ENCODE results near the gene TADA2B.
A peak's percentile ranks its signal among the peaks of the same experiment; 100 is the strongest.

The TADA2B gene

GRCh38 chr4:7042503-7043283 is 479 bp upstream of the TADA2B start:
- FAIRE-seq, result peak; percentile 72

GRCh38 chr4:7044137-7044930 is 1.2 kb downstream of the TADA2B start:
- no peak for FAIRE-seq

GRCh38 chr4:7045553-7045952 is 2.4 kb downstream of the TADA2B start:
- no peak for FAIRE-seq

DNA sequence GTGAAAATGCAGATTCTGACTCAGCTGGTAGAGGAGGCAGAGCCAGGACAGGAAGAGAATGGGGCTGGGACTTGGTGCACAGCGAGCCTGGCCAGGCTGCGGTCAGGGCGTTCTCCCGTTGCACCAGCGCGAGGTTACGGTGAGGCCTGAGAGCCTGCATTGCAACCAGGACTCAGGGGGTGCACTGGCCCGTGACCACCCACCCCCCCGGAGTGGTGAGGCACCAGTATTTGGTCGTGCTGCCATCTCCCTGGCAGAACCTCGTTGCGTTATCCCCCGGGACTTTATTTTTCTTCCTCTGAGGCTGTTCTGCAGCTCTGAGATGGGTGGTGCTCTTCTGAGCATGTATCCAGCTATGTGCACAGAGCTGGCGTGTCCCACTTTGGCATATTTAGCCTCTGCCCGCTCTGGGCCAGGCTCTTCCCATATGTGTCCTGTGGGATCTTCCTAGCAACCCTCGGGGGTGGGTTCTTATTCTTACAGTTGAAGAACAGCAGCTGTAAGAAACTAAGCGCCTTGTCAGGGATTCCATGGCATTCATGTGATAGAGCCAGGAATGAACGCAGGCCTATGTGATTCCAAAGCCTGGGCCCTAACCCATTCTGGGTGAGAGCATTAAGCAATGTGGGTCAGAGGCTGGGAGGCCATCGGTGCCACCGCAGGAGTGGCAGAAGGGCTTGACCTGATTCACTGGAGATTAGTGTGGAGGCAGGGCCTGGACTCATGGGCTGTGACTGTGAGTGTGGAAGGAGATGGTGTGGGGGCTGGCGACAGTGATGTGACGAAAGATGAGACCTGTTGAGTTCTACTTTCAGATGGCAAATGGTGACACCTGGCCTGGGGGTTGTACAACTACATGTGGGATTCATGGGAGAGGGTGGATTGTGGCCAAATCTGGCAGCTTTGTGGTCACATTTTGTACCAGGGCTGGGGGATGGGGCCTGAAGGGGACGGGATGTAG is 3.1 kb downstream of the TADA2B start:
- FAIRE-seq, result no peak

DNA sequence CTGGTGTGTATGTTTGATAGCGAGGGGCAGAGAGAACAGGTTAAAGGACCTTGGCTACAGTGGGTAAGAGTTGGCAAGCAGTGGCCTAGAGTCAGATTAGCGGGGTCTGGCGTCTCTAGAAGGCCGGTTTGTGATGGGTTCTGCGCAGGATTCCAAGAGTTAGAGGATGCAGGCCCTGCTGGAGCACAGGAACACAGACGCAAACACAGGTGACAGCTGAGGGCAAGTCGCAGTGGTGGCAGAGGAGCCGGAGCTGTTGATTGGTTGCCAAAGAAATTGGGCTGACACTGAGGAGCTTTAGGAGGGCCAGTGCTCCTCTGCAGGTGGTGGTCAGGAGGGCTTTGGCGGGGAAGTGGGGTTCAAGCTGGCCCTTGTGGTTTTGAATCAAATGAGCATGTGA is 3.8 kb downstream of the TADA2B start:
- no peak for FAIRE-seq

GRCh38 chr4:7048642-7049041 is 5.5 kb downstream of the TADA2B start:
- FAIRE-seq, result no peak

GRCh38 chr4:7049295-7049694 is 6.1 kb downstream of the TADA2B start:
- FAIRE-seq, result no peak

- no peak for FAIRE-seq
Observed at GRCh38 chr4:7049739-7050138, 6.6 kb downstream of the TADA2B start.

- no peak for FAIRE-seq
Observed at GRCh38 chr4:7050481-7051143, 7.4 kb downstream of the TADA2B start.

DNA sequence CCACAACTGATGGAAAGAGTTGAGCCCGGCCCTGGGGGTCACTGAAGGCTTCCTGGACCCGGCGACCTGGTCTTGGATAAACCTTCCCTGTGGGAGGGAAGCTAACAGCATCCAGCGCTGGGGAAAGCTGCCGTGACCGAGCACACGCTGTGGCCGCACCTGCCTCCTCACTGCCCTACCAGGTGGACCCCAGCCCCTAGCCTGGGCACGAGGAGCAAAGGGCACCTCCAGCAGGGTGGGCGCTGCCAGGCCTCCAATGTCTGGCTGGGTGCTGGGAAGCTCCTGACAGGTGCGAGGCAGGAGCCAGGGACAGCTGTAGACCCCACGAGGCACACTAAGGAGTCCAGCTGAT is 7.9 kb downstream of the TADA2B start:
- no peak for FAIRE-seq

- FAIRE-seq, result no peak
Observed at GRCh38 chr4:7051905-7052304, 8.7 kb downstream of the TADA2B start.

DNA sequence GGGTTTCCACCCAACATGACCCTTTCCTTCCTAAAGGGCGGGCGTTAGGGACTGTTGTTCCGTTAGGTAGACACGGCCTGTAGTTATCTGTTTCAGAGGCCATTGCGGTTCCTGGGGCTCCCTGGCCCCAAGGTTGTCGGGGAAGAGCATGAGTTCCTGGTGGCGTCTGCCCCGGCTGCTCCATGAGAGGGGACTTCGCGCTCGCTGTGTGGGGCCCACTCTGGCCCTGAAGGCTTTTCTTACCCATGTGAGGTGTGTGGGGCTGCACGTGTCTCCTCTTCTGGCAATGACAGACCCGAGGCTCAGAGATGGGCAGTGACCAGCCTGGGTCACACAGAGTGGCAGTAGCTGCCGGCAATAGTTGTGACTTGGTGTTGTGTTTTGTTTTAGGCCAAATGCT is 9.1 kb downstream of the TADA2B start:
- no peak for FAIRE-seq

DNA sequence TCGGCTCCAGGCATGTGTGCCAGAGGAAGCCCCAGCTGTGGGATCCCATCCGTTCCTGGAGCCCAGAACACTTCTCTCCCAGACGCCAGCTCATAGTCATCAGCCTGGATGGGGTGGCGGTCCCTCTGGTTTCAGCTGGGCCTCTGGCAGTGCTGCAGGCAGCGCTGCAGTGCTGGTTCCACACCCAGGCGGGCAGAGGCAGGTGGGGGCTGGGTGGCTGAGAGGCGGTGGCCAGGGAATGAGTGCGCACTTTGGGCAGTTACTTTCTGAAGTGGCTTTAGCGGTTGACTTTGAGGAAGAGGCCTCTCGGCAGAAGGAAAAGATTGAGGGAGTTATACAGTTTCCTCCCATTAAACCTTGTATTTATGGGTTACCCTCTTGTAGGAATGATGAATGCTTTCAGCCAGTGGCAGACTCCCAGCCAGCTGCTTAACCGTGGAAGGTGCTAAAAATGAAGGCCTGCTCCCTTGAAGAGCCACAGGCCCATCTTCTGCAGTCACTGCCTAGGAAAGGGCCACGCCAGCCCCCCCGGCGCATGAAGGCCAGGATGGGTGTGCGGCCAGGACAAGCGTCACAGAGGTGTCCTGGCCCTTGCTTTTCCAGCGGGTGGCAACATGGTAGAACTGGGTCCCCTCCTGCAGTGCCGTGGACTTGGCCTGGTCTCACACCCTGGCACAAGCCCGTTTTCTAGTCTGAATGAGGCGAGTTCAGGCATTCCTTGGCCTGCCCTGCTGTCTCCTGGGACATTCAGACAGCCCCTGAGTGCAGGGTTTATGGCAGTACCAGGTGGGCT is 9.9 kb downstream of the TADA2B start:
- no peak for FAIRE-seq

DNA sequence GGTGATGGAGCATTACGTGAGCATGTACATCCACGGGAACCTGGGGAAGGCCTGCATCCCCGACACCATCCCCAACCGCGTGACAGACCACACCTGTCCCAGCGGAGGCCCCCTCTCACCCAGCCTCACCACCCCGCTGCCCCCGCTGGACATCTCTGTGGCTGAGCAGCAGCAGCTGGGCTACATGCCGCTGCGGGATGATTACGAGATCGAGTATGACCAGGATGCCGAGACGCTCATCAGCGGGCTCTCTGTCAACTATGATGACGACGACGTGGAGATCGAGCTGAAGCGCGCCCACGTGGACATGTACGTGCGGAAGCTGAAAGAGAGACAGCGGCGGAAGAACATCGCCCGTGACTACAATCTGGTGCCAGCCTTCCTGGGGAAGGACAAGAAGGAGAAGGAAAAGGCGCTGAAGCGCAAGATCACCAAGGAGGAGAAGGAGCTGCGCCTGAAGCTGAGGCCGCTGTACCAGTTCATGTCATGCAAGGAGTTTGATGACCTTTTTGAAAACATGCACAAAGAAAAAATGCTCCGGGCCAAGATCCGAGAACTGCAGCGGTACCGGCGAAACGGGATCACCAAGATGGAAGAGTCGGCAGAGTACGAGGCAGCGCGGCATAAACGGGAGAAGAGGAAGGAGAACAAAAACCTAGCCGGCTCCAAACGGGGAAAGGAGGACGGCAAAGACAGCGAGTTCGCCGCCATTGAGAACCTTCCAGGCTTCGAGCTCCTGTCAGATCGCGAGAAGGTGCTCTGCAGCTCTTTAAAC is 11.1 kb downstream of the TADA2B start:
- no peak for FAIRE-seq

DNA sequence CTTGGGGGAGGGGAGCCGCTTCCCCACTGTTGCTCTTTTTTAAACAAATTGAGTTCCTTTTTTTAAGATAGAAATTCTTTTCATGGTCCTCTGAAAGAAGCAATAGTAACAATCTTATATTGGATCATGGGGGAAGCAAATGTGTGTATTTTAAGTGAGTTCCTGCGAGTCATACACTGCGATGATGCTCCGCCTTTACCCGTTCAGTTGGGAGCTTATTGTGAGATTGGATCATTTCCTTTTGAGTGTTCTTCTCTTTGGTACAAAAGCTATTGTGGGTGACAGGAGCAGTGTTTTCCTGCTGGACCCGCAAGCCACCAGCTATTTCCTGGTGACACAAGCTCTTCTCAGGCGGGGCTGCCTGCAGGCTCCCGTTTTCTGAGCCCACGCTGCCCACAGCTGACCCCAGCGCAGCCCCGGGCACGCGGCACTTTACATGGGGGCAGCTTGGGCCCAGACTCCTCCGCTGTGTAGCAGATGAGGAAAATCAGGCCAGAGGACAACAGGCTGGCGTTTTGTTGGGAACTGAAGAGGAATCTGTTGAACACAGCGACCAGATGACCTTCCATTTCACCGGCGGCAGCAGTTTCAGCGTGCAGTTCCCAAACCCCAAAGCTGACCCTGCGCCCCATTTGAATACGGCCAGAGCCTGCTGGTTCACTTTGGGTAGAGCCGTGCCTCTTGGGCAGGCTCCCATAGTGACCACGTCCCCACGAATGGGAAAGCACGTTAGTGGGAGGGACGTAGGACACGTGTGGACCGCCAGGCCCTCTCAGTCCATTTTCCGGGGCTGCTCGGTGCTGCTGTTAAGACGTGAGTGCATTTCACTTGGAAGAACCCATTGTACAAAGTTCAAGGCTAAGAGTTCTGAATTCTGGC is 12.2 kb downstream of the TADA2B start:
- FAIRE-seq, result no peak

GRCh38 chr4:7055990-7056325 is 12.8 kb downstream of the TADA2B start:
- FAIRE-seq, result no peak

DNA sequence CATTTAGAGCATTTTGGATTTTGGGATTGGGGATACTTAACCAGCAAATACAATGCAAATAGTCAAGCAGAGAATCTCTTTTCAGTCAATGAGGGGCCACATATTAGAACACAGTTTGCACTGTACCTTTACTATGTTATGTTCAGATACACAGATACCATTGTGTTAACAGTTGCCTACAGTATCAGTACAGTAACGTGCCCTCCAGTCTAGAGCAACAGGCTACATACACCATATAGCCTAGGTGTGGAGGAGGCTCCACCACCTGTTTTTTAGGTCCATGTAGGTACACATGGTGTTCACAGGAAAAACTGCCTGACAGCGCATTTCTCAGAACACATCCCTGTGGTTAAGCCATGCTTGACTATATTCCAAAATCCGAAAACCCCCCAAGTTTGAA is 15.6 kb downstream of the TADA2B start:
- no peak for FAIRE-seq

DNA sequence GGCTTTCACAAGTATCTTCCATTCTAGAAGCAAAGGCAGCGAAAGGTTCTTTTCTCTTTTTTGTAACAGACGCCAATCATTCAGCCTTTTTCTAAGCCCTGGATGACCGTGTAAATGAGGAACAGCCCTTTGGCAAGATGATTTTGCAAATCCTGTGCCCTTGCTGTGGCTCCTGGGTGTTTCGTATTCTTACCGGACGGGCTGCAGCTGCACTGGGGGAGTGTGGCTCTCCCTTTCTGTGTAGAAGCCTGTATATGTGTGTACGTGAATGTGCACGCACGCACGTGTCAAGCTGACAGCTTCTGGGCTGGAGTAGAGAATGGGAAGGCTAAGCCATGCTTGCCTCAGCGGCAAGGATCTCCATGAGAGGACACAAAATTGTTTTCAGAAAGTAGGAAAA is 16.5 kb downstream of the TADA2B start:
- no peak for FAIRE-seq

- no peak for FAIRE-seq
Observed at GRCh38 chr4:7060346-7061150, 17.4 kb downstream of the TADA2B start.

Measured in G401.6 (cell line).